ENCODE data around the gene NCAM2. TPM values are rescaled to one million over a fixed set of nuclear protein-coding genes. Genes with fewer than 3 reads are reported as not detected.

Gene NCAM2
- total RNA-seq, 2 experiments from 2014 or later, result not detected

- POLR2A ChIA-PET, result no interaction called here
- H3K9me3 Mint-ChIP-seq, result peaks cover 9% of the 10 kb centered on the region
- no peak overlapping the region for H3K27ac Mint-ChIP-seq
- H3K4me1 Mint-ChIP-seq (ENCODE audit: low read depth), result no peaks in the 10 kb centered on the region
- no peak overlapping the region for H3K4me3 Mint-ChIP-seq
- DNase-seq (no peak), ATAC-seq (no peak)
- H3K36me3 Mint-ChIP-seq (ENCODE audit: low read depth), result no peaks in the 10 kb centered on the region
- intact Hi-C loops (cut with micrococcal nuclease), result no loop called here
- TF ChIP-seq, protein P1, sequence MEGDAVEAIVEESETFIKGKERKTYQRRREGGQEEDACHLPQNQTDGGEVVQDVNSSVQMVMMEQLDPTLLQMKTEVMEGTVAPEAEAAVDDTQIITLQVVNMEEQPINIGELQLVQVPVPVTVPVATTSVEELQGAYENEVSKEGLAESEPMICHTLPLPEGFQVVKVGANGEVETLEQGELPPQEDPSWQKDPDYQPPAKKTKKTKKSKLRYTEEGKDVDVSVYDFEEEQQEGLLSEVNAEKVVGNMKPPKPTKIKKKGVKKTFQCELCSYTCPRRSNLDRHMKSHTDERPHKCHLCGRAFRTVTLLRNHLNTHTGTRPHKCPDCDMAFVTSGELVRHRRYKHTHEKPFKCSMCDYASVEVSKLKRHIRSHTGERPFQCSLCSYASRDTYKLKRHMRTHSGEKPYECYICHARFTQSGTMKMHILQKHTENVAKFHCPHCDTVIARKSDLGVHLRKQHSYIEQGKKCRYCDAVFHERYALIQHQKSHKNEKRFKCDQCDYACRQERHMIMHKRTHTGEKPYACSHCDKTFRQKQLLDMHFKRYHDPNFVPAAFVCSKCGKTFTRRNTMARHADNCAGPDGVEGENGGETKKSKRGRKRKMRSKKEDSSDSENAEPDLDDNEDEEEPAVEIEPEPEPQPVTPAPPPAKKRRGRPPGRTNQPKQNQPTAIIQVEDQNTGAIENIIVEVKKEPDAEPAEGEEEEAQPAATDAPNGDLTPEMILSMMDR (IDR thresholded peaks at IDR 0.05), result no peak
- CTCF ChIA-PET, result no interaction called here
- no peaks in the 10 kb centered on the region for H3K27me3 Mint-ChIP-seq
Observed at GRCh38 chr21:21434944-21435343, 436.7 kb downstream of the NCAM2 start.

GRCh38 chr21:21436012-21436534, 437.9 kb downstream of the NCAM2 start:
- Mint-ChIP-seq H3K27ac (no peak overlapping the region), H3K27me3 (no peaks in the 10 kb centered on the region), H3K9me3 (peaks cover 9% of the 10 kb centered on the region), H3K36me3 (ENCODE audit: low read depth) (no peaks in the 10 kb centered on the region), H3K4me1 (ENCODE audit: low read depth) (no peaks in the 10 kb centered on the region), H3K4me3 (no peak overlapping the region)
- TF ChIP-seq, protein P1 (IDR thresholded peaks at IDR 0.05), result no peak
- no peak for ATAC-seq
- POLR2A ChIA-PET, result no interaction called here
- CTCF ChIA-PET, result no interaction called here
- no peak for DNase-seq
- intact Hi-C loops (cut with micrococcal nuclease), result no loop called here

DNA sequence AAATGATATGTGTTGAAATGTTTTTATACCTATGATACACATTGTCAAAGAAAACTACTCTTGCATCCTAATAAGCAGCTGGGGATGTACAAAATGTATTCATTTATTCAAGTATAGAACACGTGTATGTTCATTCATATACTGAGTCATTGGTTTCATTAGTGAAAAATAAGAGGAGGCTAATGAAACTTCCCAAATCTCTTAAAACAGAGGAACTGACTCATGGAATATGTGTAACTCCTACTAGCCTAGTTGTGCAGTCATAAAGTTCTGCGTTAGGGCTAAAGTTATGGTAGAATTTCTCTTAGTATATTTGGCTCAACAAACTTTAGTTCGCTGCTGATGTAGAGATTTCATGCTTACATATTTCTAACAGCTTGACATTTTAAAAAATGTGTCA, 441.6 kb downstream of the NCAM2 start:
- ATAC-seq (no peak), DNase-seq (no peak)
- peaks cover 10% of the 10 kb centered on the region for H3K9me3 Mint-ChIP-seq
- intact Hi-C loops (cut with micrococcal nuclease), result no loop called here
- no peaks in the 10 kb centered on the region for H3K27me3 Mint-ChIP-seq
- CTCF ChIA-PET, result no interaction called here
- H3K4me1 Mint-ChIP-seq (ENCODE audit: low read depth), result no peaks in the 10 kb centered on the region
- no peak overlapping the region for H3K4me3 Mint-ChIP-seq
- H3K27ac Mint-ChIP-seq, result no peak overlapping the region
- no peaks in the 10 kb centered on the region for H3K36me3 Mint-ChIP-seq (ENCODE audit: low read depth)
- TF ChIP-seq, protein P1 (IDR thresholded peaks at IDR 0.05), result no peak
- POLR2A ChIA-PET, result no interaction called here

DNA sequence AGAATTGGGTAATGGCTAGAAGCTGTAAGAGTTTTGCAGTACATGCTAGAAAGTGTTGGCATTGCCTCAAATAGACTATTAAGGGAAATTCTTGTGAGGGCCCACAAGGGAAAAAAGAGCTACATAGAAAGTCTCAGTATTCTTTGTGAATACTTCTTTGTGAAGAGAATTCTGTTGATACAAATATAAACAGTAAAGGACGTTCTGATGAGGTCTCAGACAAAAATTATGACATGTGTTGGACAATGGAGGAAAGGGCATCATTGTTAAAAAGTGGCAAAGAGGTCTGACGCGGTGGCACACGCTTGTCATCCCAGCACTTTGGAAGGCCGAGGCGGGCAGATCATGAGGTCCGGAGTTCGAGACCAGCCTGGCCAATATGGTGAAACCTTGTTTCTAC, 458.9 kb downstream of the NCAM2 start:
- CTCF ChIA-PET, result no interaction called here
- TF ChIP-seq, protein P1 (IDR thresholded peaks at IDR 0.05), result no peak

DNA sequence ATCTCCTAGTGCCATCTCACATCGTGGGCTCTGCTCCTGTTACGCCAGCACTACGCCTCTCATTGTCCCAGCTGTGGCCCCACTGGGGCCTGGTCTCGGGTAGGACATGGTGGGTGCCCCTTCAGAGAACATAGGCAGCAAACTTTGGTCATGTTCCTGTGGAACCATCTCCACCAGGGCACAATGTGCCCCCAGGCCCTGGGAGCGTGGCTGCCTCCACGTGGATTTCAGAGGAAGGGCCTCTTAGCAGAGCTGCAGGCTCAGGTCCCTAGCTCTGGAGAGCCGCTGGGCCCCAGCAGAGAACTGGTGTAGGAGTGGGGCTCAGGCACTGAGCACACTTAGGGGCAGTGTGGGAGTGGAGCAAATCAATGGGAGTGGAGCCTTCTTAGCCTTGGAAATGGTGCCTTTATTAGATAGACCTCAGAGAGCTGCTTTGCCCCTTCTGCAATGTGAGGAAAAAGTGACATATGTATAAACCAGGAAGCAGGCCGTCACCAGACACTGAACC, 460.0 kb downstream of the NCAM2 start:
- Mint-ChIP-seq H3K4me3 (no peak overlapping the region), H3K36me3 (ENCODE audit: low read depth) (no peaks in the 10 kb centered on the region), H3K4me1 (ENCODE audit: low read depth) (no peaks in the 10 kb centered on the region), H3K27ac (no peak overlapping the region), H3K9me3 (peaks cover under 1% of the 10 kb centered on the region), H3K27me3 (no peaks in the 10 kb centered on the region)
- ChIA-PET CTCF (no interaction called here), POLR2A (no interaction called here)
- TF ChIP-seq, protein P1 (IDR thresholded peaks at IDR 0.05), result no peak
- ATAC-seq (no peak), DNase-seq (no peak)
- intact Hi-C loops (cut with micrococcal nuclease), result no loop called here

More for the DNA sequence above, 458.9 kb downstream of the NCAM2 start:
- no peak for ATAC-seq
- DNase-seq, result no peak
- POLR2A ChIA-PET, result no interaction called here
- Mint-ChIP-seq H3K4me1 (ENCODE audit: low read depth) (no peaks in the 10 kb centered on the region), H3K4me3 (no peak overlapping the region), H3K27ac (no peak overlapping the region), H3K36me3 (ENCODE audit: low read depth) (no peaks in the 10 kb centered on the region), H3K9me3 (no peaks in the 10 kb centered on the region), H3K27me3 (no peaks in the 10 kb centered on the region)
- intact Hi-C loops (cut with micrococcal nuclease), result no loop called here

Data from activated CD8-positive, alpha-beta T cell treated with anti-CD3 and anti-CD28 coated beads for 36 hours (primary cell).